GM19452 (cell line): ENCODE results near the gene CLEC1B.
"Not testable (repeated sequence)": the region's sequence is repeated elsewhere in the genome, so short reads cannot be mapped to it uniquely, and the experiment has no call there.

ENCODE experiments used
- ATAC-seq: cut with Tn5 transposase; IDR thresholded peaks from one replicate; pipeline ENCODE4 v1.9.1; 2021; ENCODE audit not compliant: unreplicated experiment

Gene CLEC1B

DNA sequence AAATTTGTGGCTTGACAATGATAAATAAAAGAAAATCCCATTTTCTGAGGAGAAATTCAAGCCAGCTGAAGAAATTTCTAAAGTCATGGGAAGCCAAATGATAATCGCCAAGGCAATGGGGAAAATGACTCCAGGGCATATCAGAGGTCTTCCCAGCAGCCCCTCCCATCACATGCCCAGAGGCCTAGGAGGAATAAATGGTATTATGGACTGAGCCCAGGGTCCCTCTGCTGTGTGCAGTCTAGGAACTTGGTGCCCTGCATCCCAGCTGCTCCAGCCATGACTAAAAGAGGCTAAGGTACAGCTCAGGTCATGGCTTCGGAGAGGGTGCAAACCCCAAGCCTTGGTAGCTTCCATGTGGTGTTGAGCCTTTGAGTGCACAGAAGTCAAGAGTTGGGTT, 23.3 kb downstream of the CLEC1B start:
- ATAC-seq: no peak

DNA sequence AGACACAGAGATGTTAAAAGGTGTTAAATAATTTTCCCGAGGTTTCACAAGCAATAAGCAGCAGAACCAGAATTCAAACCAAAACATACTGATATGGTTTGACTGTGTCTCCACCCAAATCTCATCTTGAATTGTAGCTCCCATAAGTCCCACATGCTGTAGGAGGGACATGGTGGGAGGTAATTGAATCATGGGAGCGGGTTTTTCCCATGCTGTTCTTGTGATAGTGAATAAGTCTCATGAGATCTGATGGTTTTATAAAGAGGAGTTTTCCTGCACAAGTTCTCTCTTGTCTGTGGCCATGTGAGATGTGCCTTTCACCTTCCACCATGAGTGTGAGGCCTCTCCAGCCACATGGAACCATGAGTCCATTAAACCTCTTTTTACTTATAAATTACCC, 24.2 kb downstream of the CLEC1B start:
- ATAC-seq: not testable (repeated sequence)

DNA sequence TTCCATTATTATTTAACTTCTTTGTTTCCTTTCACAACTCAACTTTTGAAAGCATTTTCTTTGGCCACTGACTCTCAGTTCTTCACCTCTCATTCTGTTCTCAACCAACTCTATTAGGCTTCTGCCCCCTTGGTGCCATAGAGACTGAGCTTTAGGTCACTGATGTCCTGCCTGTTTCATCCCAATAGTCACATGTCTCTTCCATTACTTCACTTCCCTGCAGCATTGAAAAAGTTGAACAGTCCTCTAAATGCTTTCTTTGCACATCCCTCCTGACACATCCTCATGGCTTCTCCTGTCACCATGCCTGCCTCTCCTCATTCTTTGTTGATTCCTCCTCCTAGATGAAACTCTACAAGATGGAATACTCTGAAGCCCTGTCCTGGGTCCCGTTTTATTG, 25.0 kb downstream of the CLEC1B start:
- ATAC-seq: no peak

DNA sequence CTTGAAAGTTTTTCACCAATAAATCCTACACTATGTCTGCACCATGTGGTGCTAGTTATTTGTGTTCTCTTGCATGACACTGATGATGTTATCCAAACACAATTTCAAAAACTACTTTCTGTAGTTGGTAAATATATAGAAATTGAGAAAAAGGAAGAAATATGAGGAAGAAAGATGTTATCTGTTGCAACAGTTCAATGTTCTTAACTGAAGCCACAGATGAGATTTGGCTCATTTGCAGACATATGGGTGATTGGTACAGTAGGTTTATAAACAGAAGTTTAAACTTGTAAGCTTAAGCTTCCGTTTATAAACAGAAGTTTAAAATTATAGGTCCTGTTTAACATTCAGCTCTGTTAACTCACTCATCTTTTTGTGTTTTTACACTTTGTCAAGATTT, 27.7 kb downstream of the CLEC1B start, which contains the start of gene CLEC12A:
Gene CLEC12A (plus strand): TSS at position 229 of the 400 bp plus-strand sequence. CDS start 188 bp downstream, outside the sequence.
- no peak for ATAC-seq

DNA sequence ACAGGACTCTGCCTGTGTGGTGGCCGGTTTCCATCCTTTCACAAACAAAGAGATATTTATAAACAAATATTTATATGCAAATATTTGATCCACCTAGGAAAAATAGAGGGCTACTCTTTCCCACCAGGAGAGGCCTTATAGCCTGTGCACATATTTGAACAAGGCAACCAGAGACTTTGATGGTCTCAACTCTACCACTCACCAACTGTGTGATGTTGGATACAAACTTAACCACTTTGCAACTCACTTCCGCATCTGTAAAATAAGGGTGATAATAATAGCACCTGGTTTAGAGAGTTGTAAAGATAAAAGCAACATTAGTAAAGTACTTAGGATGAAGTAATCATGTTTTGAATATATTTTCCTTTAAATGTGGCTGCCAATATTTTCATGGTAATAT, 29.2 kb downstream of the CLEC1B start:
- ATAC-seq: no peak

DNA sequence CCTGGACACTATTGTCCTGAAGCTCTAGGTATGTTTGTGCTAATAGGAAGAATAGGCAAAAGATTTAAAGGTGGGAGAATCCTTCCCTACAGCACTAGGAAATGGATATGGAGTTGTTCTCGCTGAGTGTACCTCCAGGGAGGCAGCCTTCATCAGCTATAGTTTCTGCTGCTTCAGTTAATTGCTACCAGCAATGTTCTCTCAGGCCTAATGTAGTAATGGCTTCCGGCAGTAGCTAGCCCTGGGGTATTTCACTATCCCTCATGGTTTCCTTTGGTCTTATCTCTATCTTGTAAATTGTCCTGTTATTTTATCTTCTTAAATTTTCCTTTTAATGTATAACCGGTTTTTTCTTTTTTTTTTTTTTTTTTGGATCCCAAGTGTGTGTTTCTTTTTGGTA, 37.0 kb downstream of the CLEC1B start:
- no peak for ATAC-seq

DNA sequence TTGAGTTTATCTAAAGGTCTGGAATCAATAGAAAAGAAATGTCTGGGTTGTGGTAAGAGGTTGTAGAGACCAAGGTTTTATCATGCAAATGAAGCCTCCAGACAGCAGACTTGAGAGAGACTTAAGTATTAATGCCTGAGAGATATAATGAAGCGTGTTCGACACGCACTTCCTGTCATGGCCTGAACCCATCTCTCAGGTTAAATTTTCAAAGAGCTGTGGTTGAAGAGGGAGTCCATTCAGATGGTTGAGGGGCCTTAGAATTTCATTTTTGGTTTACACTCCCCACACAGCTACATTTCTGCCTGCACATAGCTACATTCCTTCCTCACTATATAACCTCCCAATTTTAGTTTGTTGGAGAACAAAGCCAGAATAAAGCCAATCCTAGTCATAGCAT, 37.8 kb downstream of the CLEC1B start:
- no peak for ATAC-seq

DNA sequence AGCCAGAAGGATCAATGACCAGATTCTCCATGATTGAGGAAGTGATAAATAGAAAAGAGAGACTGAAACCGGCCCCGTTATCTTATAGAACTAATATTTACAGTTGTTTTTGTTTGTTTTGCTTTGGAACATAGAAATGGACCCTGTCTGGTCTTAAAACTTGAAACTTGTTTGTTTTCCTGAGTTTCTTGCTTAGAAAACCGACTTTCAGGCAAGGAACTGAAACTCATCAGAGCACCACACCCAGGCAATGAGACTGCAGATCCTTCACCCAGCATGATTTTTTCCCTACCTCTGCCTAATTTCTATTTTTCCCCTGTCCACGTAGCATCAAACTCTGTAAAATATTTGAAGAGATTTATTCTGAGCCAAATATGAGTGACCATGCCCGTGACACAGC, 38.3 kb downstream of the CLEC1B start:
- no peak for ATAC-seq

DNA sequence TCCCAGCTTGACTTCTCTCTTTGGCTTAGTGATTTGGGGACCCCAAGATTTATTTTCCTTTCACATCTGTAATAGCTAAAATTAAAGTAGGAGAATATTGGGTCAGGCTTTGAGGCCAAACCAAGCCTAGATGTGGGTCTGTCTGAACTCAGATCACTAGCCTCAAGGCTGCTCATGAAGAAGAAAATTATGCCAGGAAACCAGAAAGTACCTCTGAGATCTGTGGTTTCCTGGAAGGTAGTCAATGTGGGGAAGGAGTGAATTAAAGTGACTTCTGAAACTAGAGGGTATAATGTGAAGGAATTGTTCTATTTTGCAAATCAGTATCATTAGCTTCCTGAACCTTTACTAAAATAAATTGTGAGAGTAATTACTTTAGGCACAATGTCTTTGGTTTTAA, 41.1 kb downstream of the CLEC1B start:
- no peak for ATAC-seq

DNA sequence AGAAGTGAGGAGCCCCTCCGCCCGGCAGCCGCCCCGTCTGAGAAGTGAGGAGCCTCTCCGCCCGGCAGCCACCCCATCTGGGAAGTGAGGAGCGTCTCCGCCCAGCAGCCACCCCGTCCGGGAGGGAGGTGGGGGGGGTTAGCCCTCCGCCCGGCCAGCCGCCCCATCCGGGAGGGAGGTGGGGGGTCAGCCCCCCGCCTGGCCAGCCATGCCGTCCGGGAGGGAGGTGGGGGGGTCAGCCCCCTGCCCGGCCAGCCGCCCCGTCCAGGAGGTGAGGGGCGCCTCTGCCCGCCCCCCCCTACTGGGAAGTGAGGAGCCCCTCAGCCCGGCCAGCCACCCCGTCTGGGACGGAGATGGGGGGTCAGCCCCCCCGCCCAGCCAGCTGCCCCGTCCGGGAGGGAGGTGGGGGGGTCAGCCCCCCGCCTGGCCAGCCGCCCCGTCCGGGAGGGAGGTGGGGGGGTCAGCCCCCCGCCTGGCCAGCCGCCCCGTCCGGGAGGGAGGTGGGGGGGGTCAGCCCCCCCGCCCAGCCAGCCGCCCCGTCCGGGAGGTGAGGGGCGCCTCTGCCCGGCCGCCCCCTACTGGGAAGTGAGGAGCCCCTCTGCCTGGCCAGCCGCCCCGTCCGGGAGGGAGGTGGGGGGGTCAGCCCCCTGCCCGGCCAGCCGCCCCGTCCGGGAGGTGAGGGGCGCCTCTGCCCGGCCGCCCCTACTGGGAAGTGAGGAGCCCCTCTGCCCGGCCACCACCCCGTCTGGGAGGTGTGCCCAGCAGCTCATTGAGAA, 45.8 kb downstream of the CLEC1B start:
- not testable (repeated sequence) for ATAC-seq

DNA sequence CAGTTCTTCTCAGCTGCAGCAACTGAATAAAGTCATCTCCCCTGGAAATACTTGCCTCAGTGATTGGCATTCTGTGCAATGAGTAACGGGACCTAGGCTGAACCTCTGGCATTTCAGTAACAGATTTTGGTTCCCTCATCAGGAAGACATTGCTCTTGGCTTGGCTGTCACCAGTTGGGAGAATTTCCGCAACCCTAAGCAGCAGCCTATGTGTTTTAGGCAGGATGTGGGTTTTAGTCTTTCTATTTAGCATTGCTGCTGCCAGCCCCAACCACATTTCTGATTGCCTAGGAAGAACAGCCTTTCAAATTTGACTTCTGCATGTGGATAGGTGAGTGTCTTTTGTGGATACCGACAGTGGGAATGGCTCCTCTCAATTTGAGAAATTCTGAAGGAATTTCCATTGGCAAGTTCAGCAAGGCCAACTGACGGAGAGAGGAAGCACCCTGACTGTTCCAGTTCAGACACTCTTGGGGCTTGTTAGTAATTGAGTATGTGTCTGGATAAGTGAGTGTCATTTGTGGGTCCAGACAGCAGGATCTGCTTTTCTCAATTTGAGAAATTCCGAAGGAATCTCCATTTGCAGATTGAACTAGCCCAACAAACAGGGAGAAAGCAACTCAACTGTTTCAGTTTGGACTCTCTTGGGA, 47.8 kb downstream of the CLEC1B start:
- no peak for ATAC-seq

DNA sequence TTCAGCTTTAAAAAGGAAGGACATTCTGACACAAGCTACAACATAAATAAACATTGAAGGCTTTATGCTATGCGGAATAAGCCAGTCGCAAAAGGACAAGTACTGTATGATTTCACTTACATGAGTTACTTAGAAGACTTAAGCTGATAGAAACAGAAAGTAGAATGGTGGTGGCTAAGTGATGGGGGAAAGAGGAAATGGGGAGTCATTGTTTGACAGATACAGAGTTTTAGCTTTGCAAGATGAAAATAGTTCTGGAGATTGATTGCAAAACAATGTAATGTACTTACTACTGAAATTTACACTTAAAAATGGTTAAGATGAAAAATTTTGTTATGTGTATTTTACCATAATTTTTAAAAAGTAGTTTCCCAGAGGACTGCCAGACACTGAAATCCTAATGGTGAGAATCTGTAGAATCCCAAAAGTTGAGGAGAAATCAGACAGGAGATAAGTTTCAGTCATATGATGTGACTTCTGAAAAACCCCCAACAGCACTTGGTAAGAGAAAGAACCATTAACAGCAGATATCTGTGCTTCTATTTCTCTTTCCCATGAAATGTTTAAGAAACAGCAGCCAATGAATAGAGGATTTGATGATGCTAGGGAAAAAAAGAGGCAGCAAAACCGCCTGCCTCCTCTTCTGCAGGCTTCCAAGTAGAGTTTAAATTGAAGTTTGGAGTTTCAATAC, 50.2 kb downstream of the CLEC1B start:
- ATAC-seq: peak; percentile 90

DNA sequence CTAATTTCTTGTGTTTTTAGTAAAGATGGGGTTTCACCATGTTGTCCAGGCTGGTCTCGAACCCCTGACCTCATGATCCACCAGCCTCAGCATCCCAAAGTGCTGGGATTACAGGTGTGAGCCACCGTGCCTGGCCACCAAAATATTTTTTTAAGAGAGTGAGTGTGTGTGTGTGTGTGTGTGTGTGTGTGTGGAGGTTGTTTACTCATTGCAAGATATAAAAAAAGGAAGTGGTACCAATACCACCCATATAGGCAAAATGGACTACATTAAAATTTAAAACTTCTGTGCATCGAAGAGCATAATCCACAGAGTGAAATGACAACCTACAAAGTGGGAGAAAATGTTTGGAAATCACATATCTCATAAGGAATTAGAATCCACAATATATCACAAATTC, 51.2 kb downstream of the CLEC1B start:
- no peak for ATAC-seq

DNA sequence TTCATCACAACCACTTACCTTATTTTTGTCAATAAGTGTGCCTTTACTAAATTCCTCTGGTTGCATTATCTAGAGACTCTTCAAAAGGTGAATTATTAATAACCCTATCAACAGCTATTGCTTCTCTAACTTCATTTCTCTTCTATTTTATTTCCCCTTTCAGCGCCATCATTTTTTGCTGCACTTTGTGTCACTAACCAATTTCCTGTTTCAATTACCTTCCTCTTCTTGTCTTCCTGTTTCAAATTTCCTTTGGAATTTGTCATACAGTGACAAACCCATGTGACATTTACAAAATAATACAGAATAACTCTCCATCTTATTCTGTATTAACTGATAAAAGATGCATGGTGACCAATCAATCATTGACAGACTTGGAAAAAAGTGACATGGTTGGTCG, 54.5 kb downstream of the CLEC1B start:
- ATAC-seq: no peak

DNA sequence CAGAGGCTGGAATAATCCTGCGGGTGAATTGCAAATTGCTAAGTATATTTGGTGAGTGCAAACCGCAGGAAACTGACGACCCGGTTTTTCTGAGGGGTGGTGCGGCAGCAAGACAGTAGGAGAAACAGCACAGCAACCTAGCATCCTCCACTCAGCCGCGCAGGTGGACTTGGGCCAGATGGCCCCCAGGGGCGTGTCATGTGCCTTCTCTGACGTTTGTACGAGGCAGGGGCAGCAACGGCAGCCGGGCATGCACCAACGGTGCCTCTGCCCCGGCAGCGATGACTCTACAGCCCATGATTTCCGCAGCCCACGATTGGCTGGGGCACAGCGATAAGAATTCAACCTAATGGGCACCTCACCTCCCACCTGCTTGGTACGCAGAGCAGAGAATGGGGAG, 55.7 kb downstream of the CLEC1B start:
- no peak for ATAC-seq
